WTC11 (cell line): Measurements from ENCODE around the gene FLT3LG. TPM values are rescaled to one million over a fixed set of nuclear protein-coding genes. Genes with fewer than 3 reads are reported as not detected.

Experiments used
- ATAC-seq: fragments of 200-7000 bp; cut with Tn5 transposase; 2 replicates; pipeline ENCODE4 v1.10.0; 2021; ENCODE audit warnings: mild to moderate bottlenecking, moderate library complexity
- CTCF ChIA-PET: fragments of 300-600 bp; sonication (Branson Sonifier 250); formaldehyde crosslinking; loops from one replicate; lab custom pipeline; 2021; ENCODE audit warnings: antibody characterized with exemption; lab: Charles Lee
- POLR2A ChIA-PET: fragments of 350-600 bp; sonication (Branson Sonifier 250); formaldehyde crosslinking; loops from one replicate; lab custom pipeline; 2021; ENCODE audit warnings: antibody characterized with exemption; lab: Charles Lee
- DNase-seq: peaks from one replicate; pipeline ENCODE4 v3.0.0; 2021; ENCODE audit warnings: low spot score
- H3K27ac Mint-ChIP-seq: 2 replicates; pipeline ENCODE4 v1.8.0; 2021; ENCODE audit warnings: mixed read lengths
- H3K27me3 Mint-ChIP-seq: 2 replicates; pipeline ENCODE4 v1.8.0; 2021; ENCODE audit warnings: low read depth, mild to moderate bottlenecking, moderate library complexity, mixed read lengths
- H3K36me3 Mint-ChIP-seq: 2 replicates; pipeline ENCODE4 v1.8.0; 2021; ENCODE audit warnings: mixed read lengths
- H3K4me1 Mint-ChIP-seq: 2 replicates; pipeline ENCODE4 v1.8.0; 2022; ENCODE audit warnings: mixed read lengths
- H3K4me3 Mint-ChIP-seq: 2 replicates; pipeline ENCODE4 v1.8.0; 2021; ENCODE audit warnings: mild to moderate bottlenecking, moderate library complexity, mixed read lengths
- H3K9me3 Mint-ChIP-seq: 2 replicates; pipeline ENCODE4 v1.8.0; 2021; ENCODE audit warnings: mixed read lengths
- ARID4B ChIP-seq: sonication (generic); formaldehyde crosslinking; IDR thresholded peaks from 2 replicates; pipeline ENCODE4 v1.8.0; 2023; ENCODE audit warnings: missing genetic modification reagents, mild to moderate bottlenecking, borderline replicate concordance
- CREM ChIP-seq: sonication (generic); formaldehyde crosslinking; IDR thresholded peaks from 2 replicates; pipeline ENCODE4 v1.8.1; 2022; ENCODE audit warnings: mild to moderate bottlenecking, missing genetic modification reagents, moderate library complexity
- KAT7 ChIP-seq: sonication (generic); formaldehyde crosslinking; IDR thresholded peaks from 2 replicates; pipeline ENCODE4 v1.8.1; 2023; ENCODE audit warnings: missing genetic modification reagents, mild to moderate bottlenecking, borderline replicate concordance
- MAX ChIP-seq: sonication (generic); formaldehyde crosslinking; IDR thresholded peaks from 2 replicates; pipeline ENCODE4 v1.8.0; 2022; ENCODE audit warnings: mild to moderate bottlenecking, missing genetic modification reagents
- MLX ChIP-seq: sonication (generic); formaldehyde crosslinking; IDR thresholded peaks from 2 replicates; pipeline ENCODE4 v1.8.1; 2023; ENCODE audit warnings: mild to moderate bottlenecking, missing genetic modification reagents, moderate library complexity
- NR2C2 ChIP-seq: sonication (generic); formaldehyde crosslinking; IDR thresholded peaks from 2 replicates; pipeline ENCODE4 v1.8.0; 2022; ENCODE audit warnings: mild to moderate bottlenecking, missing genetic modification reagents
- OVOL2 ChIP-seq: fragments of 250-450 bp; sonication (Bioruptor Pico); IDR thresholded peaks from 2 replicates; pipeline ENCODE4 v1.9.0; 2021; ENCODE audit warnings: mild to moderate bottlenecking, borderline replicate concordance
- PRRX2 ChIP-seq: fragments of 250-450 bp; sonication (Bioruptor Pico); IDR thresholded peaks from 2 replicates; pipeline ENCODE4 v1.8.0; 2021; ENCODE audit warnings: mild to moderate bottlenecking
- RORB ChIP-seq: fragments of 250-450 bp; sonication (Bioruptor Pico); IDR thresholded peaks from 2 replicates; pipeline ENCODE4 v1.9.0; 2021; ENCODE audit warnings: mild to moderate bottlenecking
- STAT6 ChIP-seq: sonication (generic); formaldehyde crosslinking; conservative IDR thresholded peaks from 2 replicates; pipeline ENCODE4 v1.8.1; 2023; ENCODE audit warnings: mild to moderate bottlenecking, low read depth, missing genetic modification reagents, moderate library complexity
- TP53 ChIP-seq: sonication (generic); formaldehyde crosslinking; IDR thresholded peaks from 2 replicates; pipeline ENCODE4 v1.8.1; 2023; ENCODE audit warnings: mild to moderate bottlenecking, missing genetic modification reagents
- ZNF121 ChIP-seq: sonication (generic); formaldehyde crosslinking; IDR thresholded peaks from 2 replicates; pipeline ENCODE4 v1.8.0; 2023; ENCODE audit warnings: missing genetic modification reagents
- ZNF396 ChIP-seq: fragments of 250-450 bp; sonication (Bioruptor Pico); IDR thresholded peaks from 2 replicates; pipeline ENCODE4 v1.8.0; 2021; ENCODE audit warnings: mild to moderate bottlenecking, moderate library complexity, borderline replicate concordance
- total RNA-seq: library from RNA; stranded (reverse); gene quantifications from 3 replicates; pipeline ENCODE4 v1.2.3, GENCODE V29; 2021
- TF ChIP-seq, protein P1 (sequence below): fragments of 200-600 bp; IDR thresholded peaks from 2 replicates; pipeline ENCODE4 v1.8.0; 2022; ENCODE audit warnings: antibody characterized with exemption
- TF ChIP-seq, protein P2 (sequence below): sonication (generic); formaldehyde crosslinking; IDR thresholded peaks from 2 replicates; pipeline ENCODE4 v1.8.0; 2023; ENCODE audit warnings: missing genetic modification reagents

FLT3LG gene
- total RNA-seq, 1 experiment from 2014 or later = 2.9 TPM

- TF ChIP-seq, protein P1, sequence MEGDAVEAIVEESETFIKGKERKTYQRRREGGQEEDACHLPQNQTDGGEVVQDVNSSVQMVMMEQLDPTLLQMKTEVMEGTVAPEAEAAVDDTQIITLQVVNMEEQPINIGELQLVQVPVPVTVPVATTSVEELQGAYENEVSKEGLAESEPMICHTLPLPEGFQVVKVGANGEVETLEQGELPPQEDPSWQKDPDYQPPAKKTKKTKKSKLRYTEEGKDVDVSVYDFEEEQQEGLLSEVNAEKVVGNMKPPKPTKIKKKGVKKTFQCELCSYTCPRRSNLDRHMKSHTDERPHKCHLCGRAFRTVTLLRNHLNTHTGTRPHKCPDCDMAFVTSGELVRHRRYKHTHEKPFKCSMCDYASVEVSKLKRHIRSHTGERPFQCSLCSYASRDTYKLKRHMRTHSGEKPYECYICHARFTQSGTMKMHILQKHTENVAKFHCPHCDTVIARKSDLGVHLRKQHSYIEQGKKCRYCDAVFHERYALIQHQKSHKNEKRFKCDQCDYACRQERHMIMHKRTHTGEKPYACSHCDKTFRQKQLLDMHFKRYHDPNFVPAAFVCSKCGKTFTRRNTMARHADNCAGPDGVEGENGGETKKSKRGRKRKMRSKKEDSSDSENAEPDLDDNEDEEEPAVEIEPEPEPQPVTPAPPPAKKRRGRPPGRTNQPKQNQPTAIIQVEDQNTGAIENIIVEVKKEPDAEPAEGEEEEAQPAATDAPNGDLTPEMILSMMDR = no peak
- no peak for TF ChIP-seq STAT6 (CRISPR knock-in tag)
- TF ChIP-seq MLX = no peak
Observed at GRCh38 chr19:49436381-49437017, 37.5 kb upstream of the FLT3LG start (continued).

GRCh38 chr19:49437231-49437630, 36.8 kb upstream of the FLT3LG start:
- Mint-ChIP-seq H3K27me3 (peaks cover 98% of the 10 kb centered on the region), H3K4me3 (peak overlapping the region; percentile 66), H3K36me3 (peaks cover under 1% of the 10 kb centered on the region; the same call in 1 of the 2 replicates), H3K4me1 (peaks cover 38% of the 10 kb centered on the region), H3K9me3 (peaks cover 7% of the 10 kb centered on the region), H3K27ac (no peak overlapping the region)
- CTCF ChIA-PET = interaction anchor here (1.2 to 2.6 kb wide), 5 partner anchors 11 to 437 kb away, joined by 4 to 28 read pairs (median 7); partner anchors contain the start of genes GFY and PIH1D1
- no peak for DNase-seq
- POLR2A ChIA-PET = interaction anchor here (0.6 to 1.1 kb wide), 2 partner anchors 12 to 20 kb away, joined by 4 to 5 read pairs; partner anchors contain the start of gene GFY
- TF ChIP-seq ZNF121 (CRISPR knock-in tag) (no peak), RORB (no peak)
- no peak for ATAC-seq

DNA sequence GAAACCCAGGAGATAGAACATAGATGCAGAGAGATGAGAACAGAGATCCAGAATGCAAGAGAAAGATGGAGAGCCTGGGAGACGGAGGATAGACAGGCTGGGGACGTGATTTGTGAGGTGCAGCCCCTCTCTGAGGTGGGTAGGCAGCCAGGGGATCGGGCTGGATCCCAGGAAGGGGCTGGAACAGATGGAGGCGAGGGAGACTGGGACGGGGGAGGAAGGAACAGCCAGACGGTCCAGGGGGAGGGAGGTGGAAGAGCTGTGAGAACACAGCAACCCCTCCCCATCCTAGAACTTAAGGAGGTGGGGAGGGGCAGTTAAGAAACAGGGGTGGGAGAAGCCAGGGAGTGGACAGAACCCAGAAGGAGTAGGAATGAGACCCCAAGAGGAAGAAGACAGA, 35.8 kb upstream of the FLT3LG start:
- Mint-ChIP-seq H3K4me3 (no peak overlapping the region), H3K9me3 (peaks cover 7% of the 10 kb centered on the region), H3K27me3 (peaks cover 91% of the 10 kb centered on the region), H3K4me1 (peaks cover 37% of the 10 kb centered on the region), H3K27ac (no peak overlapping the region), H3K36me3 (no peaks in the 10 kb centered on the region)
- no peak for TF ChIP-seq CREM
- DNase-seq (no peak), ATAC-seq (no peak)
- ChIA-PET POLR2A (no interaction called here), CTCF (no interaction called here)

DNA sequence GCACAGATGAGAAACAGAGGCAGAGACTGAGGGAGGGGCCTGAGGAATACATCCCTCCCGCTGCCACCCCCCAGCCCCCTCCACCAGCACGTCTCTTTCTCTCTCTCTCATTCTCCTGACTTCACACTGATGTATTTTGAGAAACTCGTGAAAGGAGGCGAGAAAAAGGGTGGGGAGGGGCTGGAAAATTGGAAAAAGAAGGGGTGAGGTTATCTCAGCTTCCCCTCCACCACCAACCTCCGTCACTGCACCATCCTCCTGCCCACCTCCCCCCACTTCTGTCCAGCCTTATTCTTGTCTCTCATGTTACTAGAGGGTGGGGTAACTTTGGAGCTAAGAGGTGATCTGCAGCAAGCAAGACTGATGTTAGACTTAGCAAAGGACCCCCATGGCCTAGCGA, 34.2 kb upstream of the FLT3LG start:
- H3K4me1 Mint-ChIP-seq = peaks cover 36% of the 10 kb centered on the region
- DNase-seq (no peak), ATAC-seq (no peak)
- ChIA-PET POLR2A (no interaction called here), CTCF (interaction anchor here (0.6 to 1.0 kb wide), 2 partner anchors 14 to 1673 kb away, joined by 3 to 4 read pairs; no protein-coding TSS in a partner anchor)
- no peak overlapping the region for H3K4me3 Mint-ChIP-seq
- peaks cover 76% of the 10 kb centered on the region for H3K27me3 Mint-ChIP-seq
- H3K9me3 Mint-ChIP-seq = peaks cover 7% of the 10 kb centered on the region
- H3K27ac Mint-ChIP-seq = no peak overlapping the region
- H3K36me3 Mint-ChIP-seq = no peaks in the 10 kb centered on the region
- no peak for TF ChIP-seq MAX (CRISPR knock-in tag)
- no peak for TF ChIP-seq PRRX2 (CRISPR knock-in tag)
- TF ChIP-seq TP53 = no peak
- no peak for TF ChIP-seq OVOL2
- no peak for TF ChIP-seq ARID4B (CRISPR knock-in tag)
- no peak for TF ChIP-seq KAT7 (CRISPR knock-in tag)
- TF ChIP-seq, protein P2, sequence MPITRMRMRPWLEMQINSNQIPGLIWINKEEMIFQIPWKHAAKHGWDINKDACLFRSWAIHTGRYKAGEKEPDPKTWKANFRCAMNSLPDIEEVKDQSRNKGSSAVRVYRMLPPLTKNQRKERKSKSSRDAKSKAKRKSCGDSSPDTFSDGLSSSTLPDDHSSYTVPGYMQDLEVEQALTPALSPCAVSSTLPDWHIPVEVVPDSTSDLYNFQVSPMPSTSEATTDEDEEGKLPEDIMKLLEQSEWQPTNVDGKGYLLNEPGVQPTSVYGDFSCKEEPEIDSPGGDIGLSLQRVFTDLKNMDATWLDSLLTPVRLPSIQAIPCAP (CRISPR knock-in tag) = no peak
- no peak for TF ChIP-seq STAT6 (CRISPR knock-in tag)
- no peak for TF ChIP-seq ZNF396
- TF ChIP-seq NR2C2 (CRISPR knock-in tag) = no peak
- no peak for TF ChIP-seq RORB
